Measurements from ENCODE around the gene DOK7. TPM values are rescaled to one million over a fixed set of nuclear protein-coding genes. Genes with fewer than 3 reads are reported as not detected.

The DOK7 gene
- total RNA-seq, 1 donor = not detected

DNA sequence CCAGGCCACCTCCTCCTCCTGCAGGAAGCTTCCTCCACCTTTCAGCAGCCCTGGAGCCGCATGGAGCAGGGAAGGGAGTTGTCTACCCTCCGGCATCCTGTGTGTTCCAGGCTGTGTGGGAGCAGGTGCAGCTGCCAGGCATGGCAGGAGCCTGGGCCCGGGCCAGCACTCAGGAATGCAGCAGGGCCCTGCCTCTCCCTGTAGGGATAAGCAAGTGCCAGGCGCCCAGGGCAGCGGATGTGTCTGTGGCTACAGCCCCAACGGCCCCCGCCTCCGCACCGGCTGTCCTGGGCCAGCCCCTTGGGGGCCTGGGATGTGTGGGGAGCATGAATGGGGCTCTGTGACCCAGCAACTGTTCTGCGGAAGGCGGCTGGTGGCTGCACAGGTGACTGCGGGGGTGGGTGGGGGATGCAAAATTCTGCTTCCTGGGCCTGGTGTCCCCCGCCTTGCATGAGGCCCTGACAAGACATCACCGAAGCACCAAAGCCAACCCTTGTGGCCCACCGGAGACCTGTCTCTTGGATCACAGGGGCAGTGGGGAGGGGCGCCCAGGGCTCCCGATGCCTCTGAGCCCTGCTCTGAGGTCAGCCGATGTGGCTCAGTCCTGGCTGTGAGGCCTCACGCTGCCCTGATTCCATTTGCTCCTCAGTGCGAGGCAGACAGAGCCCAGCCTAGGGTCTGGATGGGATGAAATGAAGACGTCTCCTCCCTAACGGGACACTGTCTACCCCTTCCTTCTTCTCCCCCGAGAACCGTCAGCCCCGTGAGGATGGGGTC is 1.4 kb upstream of the DOK7 start:
- no peak overlapping the region for H3K4me3 ChIP-seq (ENCODE audit: low read depth, low read length)
- TF ChIP-seq CTCF (IDR thresholded peaks at IDR 0.05; ENCODE audit: insufficient read depth, low read length) = no peak
- DNase-seq (ENCODE audit: low read depth) = no peak

- DNase-seq (ENCODE audit: low read depth) = no peak
- TF ChIP-seq CTCF (IDR thresholded peaks at IDR 0.05; ENCODE audit: insufficient read depth, low read length) = no peak
- H3K4me3 ChIP-seq (ENCODE audit: low read depth, low read length) = no peak overlapping the region
These were observed 751 bp upstream of the DOK7 start for GRCh38 chr4:3462321-3462789.

DNA sequence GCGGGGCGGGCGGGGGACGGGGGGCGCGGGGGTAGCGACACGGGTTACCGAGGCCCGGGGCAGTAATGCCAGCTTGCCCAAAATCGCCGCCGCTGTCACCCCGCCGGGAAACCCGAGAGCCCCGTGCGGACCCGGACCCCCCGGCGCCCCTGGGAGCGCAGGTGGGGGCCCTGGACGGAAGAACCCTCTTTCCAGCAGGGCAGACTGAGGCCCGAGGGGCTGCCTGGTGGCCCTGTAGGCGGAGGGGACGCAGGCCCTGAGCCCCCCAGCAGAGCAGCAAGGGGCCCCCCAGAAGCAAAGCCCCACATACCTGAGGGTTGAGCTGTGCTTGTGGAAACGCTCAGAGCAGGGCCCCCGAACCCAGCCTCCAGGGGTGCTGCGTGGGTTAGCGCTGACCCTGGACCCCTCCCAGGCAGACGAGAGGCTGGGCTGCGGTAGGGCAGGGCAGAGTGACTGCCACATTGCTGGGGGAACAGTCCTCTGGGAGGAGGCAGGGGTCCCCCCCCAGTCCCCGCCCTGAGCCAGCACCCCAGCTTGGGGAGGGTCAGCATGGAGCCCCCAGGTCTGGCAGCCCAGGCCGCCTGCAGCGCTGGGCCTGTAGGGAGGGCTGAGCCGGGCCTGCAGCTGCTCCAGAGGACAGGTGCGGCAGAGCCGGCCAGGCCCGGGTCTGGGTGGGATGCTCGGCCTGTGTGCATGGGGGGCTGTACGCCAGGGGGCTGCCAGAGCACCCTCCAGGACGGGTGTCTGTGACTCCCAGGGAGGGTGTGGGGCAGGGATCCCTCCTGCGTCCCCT is 646 bp downstream of the DOK7 start:
- no peak overlapping the region for H3K4me3 ChIP-seq (ENCODE audit: low read depth, low read length)

GRCh38 chr4:3464349-3464905 is 1.3 kb downstream of the DOK7 start:
- TF ChIP-seq CTCF (IDR thresholded peaks at IDR 0.05; ENCODE audit: insufficient read depth, low read length) = no peak
- no peak overlapping the region for H3K4me3 ChIP-seq (ENCODE audit: low read depth, low read length)
- DNase-seq (ENCODE audit: low read depth) = no peak

More for the DNA sequence above, 646 bp downstream of the DOK7 start:
- no peak for DNase-seq (ENCODE audit: low read depth)
- no peak for TF ChIP-seq CTCF (IDR thresholded peaks at IDR 0.05; ENCODE audit: insufficient read depth, low read length)

DNA sequence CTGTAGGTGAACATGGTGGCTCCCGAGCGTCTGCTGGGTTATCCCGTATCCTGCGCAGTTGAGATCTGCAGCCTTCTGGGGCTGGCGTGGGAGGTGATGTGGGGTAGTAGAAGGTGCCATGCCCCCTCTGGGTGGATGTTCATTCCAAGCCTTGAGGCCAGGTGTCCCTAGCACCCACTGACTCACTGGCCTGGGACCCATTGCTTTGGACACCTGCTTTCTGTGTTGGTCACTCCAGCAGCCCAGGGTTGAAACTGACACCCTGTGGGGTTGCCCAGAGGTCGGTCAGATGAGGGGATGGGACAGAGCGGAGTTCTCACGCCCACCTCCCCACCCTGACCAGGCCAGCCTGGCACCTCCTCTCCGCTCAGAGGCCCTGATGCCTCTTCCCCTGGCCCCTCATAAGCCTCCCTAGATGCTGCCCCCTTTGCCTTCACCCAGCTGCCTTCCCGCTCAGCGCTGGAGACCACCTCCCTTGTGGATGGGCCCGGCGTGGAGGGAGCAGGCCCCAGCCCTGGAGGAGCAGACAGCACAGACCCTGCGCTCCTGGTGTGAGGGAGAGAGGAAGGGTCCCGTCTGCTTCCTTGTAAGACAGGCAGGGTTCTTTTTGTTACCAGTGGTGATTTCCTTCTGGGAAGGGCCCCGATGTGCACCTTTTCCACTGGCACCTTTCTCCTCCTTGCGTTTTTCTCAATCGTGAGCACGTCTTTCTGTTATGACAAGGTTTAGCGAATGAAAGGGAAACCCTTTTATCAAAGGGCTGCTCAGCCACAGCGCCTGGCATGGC is 2.0 kb downstream of the DOK7 start:
- TF ChIP-seq CTCF (IDR thresholded peaks at IDR 0.05; ENCODE audit: insufficient read depth, low read length) = no peak
- no peak for DNase-seq (ENCODE audit: low read depth)
- H3K4me3 ChIP-seq (ENCODE audit: low read depth, low read length) = no peak overlapping the region

Data from fibroblast of the aortic adventitia (primary cell).